Measurements from ENCODE around the gene TMEM253.
A peak's percentile ranks its signal among the peaks of the same experiment; 100 is the strongest.

TMEM253 gene

DNA sequence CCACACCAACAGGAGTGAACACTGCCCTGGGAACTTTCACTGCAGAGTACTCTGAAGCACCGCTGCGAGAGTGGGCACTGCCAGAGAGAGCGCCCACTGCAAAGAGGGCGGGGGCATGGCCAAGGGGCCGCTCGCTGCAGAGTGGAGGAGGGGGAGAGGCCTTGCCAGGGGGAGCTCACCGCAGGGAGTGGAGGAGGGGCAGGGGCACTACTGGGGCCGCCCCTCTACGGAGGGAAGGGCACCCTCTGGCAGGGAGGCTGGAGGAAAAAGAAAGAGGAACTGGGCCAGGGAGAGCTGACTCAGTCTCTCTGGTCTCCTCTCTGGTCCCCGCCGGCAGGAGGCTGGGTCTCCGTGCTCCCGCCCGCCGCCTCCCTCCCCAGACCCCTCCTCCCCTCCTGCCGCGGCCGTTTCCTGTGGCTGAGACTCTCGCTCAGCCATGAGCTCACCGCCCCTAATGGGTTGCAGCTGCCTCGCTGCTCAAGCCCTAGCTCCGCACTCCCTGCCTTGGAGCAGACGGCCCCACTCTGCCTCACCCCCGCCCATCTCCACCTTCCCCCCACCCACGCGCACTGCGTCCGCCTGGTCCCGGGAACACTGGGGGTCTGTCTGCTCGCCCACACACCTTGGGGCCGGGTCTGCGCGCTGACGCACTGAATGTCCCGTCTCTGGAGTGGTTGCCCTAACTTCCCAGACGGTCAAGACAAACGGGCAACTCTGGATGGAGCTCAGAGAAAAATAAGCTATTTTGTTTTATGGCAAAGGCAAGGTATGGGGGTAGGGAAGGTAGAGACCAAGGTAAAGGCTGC, 29.4 kb upstream of the TMEM253 start:
- peak; percentile 74 for DNase-seq

DNA sequence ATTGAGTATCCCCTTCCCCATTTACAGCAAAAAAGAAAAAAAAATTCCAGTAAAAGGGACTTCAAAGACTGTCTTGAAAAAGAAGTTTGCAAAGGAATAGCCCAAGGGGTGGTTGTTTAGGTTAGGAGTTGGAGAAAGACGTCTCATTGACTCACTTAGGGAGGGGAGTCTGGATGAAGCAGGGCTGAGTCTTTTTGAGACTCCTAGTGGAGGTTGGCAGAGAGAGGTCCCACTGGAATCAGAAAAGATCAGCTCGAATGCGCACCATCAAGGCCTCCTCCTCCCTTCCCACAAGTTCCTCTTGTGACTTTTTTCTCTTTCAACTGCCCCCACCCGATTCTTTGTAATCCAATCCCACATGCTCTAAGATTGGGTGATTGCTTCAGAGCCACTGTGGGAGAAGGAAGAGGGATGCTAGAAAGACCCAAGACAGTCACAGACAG, 28.8 kb upstream of the TMEM253 start:
- DNase-seq = peak; percentile 32

DNA sequence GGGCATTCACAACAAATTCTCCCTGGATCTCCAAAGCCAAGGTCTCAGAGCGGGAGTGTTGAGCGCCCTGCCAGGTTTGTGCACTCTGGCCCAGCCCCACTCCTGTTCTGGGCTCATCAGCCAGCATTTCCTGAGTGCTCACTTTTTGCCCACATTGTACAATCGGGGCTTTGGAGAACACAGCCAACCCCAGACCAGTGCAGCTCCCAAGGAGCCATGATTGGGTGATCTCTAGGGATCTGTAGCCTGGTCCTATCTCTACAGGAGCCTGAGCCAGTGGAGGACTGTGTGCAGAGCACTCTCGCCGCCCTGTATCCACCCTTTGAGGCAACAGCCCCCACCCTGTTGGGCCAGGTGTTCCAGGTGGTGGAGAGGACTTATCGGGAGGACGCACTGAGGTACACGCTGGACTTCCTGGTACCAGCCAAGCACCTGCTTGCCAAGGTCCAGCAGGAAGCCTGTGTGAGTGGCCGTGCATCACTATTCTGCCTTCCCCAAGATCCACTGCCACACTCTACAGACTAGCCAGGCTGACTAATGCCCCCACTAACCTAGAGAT, 28.0 kb upstream of the TMEM253 start:
- DNase-seq = no peak

DNA sequence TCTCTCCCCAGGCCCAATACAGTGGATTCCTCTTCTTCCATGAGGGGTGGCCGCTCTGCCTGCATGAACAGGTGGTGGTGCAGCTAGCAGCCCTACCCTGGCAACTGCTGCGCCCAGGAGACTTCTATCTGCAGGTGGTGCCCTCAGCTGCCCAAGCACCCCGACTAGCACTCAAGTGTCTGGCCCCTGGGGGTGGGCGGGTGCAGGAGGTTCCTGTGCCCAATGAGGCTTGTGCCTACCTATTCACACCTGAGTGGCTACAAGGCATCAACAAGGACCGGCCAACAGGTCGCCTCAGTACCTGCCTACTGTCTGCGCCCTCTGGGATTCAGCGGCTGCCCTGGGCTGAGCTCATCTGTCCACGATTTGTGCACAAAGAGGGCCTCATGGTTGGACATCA, 26.9 kb upstream of the TMEM253 start:
- DNase-seq = no peak

DNA sequence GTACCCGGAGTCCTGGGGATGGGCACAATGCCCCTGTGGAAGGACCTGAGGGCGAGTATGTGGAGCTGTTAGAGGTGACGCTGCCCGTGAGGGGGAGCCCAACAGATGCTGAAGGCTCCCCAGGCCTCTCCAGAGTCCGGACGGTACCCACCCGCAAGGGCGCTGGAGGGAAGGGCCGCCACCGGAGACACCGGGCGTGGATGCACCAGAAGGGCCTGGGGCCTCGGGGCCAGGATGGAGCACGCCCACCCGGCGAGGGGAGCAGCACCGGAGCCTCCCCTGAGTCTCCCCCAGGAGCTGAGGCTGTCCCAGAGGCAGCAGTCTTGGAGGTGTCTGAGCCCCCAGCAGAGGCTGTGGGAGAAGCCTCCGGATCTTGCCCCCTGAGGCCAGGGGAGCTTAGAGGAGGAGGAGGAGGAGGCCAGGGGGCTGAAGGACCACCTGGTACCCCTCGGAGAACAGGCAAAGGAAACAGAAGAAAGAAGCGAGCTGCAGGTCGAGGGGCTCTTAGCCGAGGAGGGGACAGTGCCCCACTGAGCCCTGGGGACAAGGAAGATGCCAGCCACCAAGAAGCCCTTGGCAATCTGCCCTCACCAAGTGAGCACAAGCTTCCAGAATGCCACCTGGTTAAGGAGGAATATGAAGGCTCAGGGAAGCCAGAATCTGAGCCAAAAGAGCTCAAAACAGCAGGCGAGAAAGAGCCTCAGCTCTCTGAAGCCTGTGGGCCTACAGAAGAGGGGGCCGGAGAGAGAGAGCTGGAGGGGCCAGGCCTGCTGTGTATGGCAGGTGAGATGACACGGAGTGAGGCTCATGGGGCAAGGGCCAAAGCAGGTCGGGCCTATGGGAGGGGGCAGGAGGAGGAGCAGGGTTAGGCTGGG, 26.2 kb upstream of the TMEM253 start:
- no peak for DNase-seq

DNA sequence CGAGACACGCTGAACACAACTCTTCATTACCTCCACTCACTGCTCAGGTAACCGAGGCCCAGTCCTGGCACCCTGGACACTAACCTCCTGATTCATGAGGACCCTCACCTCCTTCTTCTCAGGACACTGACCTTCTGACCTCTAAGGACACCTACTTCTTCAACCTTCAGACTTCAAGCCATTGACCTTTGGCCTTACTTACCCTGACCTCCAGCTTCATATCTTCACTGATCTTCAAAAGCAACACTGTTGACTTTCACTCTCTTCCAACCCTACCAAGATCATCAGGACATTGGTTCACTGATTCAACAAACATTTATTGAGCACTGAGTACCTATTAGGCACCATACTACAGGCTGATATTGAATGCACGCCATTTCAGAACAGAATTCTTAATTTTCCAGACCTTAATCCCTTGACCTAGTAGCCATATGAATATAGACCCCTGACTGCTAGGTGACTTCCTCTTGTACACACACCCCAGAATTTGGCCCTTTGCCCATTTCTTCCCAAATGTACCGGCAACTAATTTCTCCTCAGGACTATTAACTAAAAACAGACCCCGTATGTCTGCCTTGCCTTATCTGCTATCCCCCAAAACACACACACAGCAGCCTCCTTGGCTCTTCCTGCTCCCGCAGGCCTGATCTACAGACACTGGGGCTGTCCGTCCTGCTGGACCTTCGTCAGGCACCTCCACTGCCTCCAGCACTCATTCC, 25.0 kb upstream of the TMEM253 start:
- no peak for DNase-seq

DNA sequence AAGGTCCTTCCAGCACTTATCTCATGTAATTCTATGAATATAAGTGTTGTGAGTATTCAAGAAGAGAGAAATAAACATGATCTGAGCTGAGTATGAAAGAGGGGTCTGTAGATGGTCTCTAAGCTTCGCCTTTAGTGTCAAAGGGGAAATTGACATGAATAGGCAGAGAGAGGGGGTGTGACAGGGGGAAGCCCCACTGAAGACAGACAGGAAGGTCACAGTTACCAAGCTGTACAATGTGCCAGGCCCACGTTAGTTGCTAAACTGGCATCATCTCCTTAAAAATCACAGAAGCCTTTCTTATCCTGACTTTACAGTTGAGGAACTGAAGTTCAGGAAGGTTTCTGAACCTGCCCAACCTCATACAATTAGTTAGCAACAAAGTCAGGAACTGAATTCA, 23.2 kb upstream of the TMEM253 start:
- DNase-seq = no peak

DNA sequence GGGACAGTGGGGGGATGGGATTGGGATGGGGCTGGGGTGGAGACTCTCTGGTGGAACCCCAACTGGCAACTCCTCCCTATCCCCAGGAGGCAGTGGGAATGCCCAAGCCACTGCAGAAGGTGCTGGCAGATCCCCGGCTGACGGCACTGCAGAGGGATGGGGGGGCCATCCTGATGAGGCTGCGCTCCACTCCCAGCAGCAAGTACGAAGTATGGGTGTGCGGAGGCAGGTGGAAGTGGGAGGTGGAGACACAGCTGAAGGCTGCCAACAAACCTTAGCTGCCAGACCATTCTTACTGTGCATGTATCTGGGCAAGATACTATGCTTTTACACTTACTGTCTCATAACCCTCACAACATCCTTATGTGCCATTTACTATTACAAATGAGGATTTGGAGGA, 22.6 kb upstream of the TMEM253 start:
- no peak for DNase-seq

DNA sequence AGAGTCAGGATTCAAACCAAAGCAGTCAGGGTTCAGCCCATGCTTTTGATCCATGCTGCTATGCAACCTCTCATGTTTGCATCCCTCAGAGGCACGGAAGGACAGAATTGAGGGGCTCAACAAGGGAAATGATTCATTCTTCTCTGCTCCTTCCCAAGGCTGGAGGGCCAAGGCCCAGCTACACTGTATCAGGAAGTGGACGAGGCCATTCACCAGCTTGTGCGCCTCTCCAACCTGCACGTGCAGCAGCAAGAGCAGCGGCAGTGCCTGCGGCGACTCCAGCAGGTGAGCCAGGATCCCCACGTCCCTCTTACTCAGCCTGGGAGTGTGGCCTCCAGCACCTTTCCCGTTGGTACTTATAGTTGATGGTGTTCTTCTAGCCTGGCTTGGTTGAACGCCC, 22.1 kb upstream of the TMEM253 start:
- DNase-seq = no peak

DNA sequence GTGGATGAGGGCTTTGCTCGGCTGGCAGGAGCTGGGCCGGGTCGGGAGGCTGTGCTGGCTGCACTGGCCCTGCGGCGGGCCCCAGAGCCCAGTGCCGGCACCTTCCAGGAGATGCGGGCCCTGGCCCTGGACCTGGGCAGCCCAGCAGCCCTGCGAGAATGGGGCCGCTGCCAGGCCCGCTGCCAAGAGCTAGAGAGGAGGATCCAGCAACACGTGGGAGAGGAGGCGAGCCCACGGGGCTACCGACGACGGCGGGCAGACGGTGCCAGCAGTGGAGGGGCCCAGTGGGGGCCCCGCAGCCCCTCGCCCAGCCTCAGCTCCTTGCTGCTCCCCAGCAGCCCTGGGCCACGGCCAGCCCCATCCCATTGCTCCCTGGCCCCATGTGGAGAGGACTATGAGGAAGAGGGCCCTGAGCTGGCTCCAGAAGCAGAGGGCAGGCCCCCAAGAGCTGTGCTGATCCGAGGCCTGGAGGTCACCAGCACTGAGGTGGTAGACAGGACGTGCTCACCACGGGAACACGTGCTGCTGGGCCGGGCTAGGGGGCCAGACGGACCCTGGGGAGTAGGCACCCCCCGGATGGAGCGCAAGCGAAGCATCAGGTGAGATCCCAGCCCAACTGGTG, 19.2 kb upstream of the TMEM253 start:
- DNase-seq = no peak

DNA sequence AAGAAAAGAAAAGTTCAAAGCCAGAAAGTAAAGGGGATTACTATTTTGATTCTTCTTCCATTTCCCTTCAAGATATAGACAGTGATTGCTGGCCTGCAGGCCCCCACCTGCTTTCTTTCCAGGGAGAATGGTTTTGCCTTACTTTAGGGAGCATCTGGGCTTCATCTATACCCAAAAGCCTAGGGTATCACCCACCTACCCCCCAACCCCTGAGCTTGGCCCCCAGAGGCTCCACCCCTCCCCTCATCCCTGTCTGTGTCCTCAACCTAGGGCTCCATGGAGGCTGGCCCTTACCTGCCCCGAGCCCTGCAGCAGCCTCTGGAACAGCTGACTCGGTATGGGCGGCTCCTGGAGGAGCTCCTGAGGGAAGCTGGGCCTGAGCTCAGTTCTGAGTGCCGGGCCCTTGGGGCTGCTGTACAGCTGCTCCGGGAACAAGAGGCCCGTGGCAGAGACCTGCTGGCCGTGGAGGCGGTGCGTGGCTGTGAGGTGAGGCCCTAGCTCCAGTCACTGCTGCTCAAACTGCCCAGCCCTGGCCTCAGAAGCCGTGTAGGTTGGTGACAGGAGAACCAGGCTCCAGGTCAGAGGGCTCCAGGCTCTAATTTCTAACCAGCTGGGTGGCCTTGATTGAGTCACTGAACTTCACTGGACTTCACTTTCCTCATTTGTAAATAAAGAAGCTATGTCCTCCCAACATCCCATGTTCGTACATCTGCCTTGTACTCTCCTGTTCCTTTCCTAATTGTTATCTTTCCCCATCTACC, 17.1 kb upstream of the TMEM253 start:
- DNase-seq = no peak

DNA sequence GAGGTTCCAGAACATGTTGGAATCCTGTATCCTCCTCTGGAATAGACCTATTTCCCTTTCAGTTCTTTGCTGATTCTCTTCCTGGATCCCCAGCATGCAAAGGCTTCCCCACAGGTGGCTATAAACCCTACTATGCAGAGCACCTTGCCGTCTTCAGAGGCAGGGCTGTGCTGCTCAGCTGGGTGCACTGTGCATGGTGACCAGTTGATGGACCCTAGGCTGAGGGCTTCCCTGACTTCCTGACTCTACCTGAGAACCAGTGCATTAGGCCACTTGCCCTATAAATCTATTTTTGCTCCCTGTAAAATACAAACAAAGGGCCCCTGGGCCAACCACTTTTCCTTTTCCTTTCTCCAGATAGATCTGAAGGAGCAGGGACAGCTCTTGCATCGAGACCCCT, 16.5 kb upstream of the TMEM253 start:
- no peak for DNase-seq

DNA sequence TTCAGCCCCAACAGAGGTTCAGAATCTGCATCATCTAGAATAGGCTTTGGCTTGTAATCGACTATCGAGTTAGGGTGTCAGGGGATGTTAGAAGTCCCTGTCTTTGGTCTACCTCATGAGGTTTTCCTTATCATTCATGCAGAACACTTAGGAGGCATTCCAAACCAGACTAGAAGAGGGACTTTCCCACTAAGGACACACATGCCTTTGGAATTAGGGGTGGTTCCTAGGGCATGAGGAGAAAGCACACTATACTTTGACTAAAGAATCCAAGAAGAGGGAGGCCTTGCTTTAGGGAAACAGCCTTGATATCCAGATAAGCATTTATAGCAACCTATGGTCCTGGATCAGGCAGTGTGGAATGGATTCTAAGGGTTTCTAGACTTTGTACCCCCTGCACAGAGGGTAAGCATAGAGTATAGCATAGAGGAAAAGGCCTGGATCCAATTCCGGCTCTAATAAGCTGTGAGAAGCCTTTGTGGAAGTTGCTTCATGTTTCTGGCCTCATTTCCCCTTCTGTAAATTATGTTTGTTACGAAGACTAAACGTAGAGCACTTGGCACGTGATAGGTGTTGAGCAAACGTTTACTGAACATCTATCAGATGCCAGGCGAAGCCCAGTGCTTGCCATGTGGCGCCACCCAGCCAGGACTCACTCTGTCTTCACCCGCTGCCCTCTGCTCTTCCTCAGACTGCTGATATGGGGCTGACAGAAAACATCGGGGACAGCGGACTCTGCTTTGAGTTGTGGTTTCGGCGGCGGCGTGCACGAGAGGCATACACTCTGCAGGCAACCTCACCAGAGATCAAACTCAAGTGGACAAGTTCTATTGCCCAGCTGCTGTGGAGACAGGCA, 15.6 kb upstream of the TMEM253 start:
- DNase-seq = peak; percentile 91

DNA sequence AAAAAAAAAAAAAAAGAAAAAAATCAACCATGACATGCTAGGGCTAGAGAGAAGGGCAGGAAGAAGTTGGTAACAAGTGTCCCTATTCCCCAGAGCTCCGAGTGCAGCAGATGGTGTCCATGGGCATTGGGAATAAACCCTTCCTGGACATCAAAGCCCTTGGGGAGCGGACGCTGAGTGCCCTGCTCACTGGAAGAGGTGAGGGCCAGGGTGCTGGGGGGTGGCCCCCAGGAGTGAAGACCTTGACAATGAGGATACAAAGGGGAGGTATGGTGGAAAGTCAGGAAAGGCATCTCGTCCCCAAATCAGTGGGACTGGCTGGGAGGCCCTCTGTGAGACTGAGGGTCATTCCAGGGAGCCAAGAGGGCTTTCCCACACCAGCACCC, 14.0 kb upstream of the TMEM253 start:
- no peak for DNase-seq

DNA sequence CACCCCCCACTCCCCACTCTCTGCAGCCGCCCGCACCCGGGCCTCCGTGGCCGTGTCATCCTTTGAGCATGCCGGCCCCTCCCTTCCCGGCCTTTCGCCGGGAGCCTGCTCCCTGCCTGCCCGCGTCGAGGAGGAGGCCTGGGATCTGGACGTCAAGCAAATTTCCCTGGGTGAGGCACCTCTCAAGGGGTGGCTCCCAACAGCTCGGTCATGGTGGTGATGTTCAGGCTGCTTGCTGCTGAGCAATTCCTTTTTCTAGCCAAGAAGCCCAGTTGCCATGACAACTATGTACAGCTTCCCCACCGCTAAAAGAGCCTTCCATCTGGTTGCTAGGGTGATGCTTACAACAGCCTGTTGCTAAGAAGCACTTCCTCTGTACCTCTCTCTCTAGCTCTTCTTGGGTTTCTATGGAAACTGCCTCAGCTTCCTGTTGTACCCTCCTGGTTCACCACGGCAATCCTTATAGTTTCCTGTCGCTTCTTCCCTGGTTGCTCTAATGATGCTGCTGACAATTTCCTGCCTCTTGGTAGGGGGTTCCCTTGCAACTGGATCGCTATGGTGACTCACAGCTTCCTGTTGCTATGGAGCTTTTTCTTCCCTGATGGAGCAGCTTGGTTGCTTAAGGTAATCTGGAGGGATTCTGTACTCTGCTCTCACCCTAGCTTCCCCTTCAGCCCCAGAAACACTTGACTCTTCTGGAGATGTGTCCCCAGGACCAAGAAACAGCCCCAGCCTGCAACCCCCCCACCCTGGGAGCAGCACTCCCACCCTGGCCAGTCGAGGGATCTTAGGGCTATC, 13.4 kb upstream of the TMEM253 start:
- peak; percentile 82 for DNase-seq

DNA sequence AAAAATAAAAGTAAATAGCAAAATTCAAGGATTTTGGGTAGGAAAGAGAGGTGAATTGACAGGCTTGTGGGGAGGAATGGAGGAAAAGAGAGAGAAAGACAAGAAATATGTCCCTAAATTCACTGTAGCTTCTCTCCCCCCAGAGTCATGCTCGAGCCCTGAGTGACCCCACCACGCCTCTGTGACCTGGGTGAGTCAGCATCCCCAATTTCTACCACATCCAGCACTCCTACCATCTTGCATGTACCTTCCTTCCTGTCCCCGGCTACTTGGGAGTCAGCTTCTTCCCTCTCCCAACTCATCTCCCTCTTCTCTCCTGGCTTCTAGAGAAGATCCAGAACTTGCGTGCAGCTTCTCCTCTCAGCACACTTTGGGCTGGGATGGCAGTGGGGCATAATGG, 12.2 kb upstream of the TMEM253 start:
- DNase-seq = no peak

DNA sequence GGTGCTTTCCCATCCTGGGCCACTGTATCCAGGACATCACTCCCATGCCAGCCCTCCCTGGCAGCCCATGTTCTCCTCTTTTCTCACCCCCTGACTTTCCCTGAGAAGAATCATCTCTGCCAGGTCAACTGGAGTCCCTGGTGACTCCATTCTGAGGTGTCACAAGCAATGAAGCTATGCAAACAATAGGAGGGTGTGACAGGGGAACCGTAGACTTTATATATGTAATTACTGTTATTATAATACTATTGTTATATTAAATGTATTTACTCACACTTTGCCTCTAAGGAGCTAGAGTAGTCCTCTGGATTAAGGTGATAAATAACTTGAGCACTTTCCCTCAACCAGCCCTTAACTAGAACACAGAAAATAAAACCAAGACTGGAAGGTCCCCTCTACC, 11.6 kb upstream of the TMEM253 start:
- DNase-seq = no peak

DNA sequence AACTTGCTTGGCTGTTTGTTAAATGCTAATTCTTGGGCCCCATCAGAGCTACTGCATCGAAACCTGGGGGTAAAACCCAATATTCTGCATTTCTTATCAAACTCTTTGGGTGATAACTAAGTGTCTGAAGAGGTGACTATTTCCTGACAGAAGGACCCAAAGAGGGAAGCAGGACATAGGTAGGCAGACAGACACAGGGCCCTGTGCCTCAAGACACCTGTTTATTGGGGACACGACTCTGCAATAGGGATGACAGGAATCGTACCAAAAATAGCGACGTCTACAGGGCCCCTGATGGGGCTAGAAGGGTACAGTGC, 11.0 kb upstream of the TMEM253 start:
- DNase-seq = no peak

DNA sequence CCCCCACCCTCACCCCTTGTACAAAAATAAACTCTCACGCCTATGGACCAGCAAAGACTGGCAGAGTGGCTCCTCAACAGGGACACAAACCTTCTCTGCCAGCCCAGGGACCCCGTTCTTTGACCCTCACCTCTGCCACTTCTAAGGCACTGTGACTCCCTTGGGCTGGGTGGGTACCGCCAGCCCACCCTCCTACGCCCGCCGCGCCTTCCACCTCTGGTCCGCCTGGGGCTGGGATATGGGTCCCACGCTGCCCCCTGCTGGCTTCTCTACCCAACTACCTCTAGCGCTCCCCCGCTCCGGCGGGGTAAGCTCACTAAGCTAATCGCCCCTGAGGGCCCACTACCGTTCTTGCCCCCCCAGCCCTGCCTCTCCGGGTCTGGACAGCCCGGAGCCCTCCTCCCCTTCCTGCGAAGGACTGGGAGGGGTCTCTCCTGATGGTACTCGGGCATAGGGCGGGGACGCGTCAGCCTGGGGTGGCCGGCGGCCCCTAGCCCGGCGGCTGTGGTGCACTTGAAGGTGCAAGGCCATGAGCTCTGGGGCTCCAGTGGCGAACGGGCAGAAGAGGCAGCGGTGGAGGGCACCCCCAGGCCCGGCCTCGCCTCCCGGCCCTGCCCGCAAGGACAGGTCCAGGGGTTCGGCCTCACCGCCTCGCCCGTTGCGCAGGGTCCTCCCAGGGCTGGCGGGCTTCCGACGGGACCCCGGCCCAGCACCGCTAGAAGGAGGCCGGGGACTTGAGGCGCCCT, 10.5 kb upstream of the TMEM253 start:
- no peak for DNase-seq

Measured in kidney glomerular epithelial cell (primary cell).